ENCODE data around the gene SLC39A8. TPM values are rescaled to one million over a fixed set of nuclear protein-coding genes. Genes with fewer than 3 reads are reported as not detected.

The SLC39A8 gene
- total RNA-seq, 1 experiment from 2014 or later = 15.5 TPM

GRCh38 chr4:102356562-102357202, 11.4 kb upstream of the SLC39A8 start:
- no peak overlapping the region for H3K4me3 Mint-ChIP-seq (ENCODE audit: unreplicated experiment)
- no peaks in the 10 kb centered on the region for H3K9me3 ChIP-seq
- H3K9me3 Mint-ChIP-seq (ENCODE audit: unreplicated experiment) = no peaks in the 10 kb centered on the region
- no peaks in the 10 kb centered on the region for H3K27me3 ChIP-seq (replicated peaks; ENCODE audit: control insufficient read depth, insufficient read depth, low read length)
- no peak overlapping the region for H3K27ac Mint-ChIP-seq (ENCODE audit: unreplicated experiment)
- H3K4me1 Mint-ChIP-seq (ENCODE audit: low read depth, unreplicated experiment) = no peaks in the 10 kb centered on the region
- no peaks in the 10 kb centered on the region for H3K36me3 ChIP-seq (ENCODE audit: control insufficient read depth, insufficient read depth, low read length)
- intact Hi-C loops (cut with micrococcal nuclease; ENCODE audit: unreplicated experiment) = no loop called here
- no peaks in the 10 kb centered on the region for H3K36me3 Mint-ChIP-seq (ENCODE audit: insufficient read depth, unreplicated experiment)
- H3K4me1 ChIP-seq = no peaks in the 10 kb centered on the region
- ChIA-PET POLR2A (no interaction called here), CTCF (interaction anchor here (0.6 kb wide), 1 partner anchor 11 kb away, joined by 3 read pairs; no protein-coding TSS in a partner anchor)
- no peak for TF ChIP-seq CTCF (IDR thresholded peaks at IDR 0.05; ENCODE audit: insufficient read depth in 1 of 2, low read depth in 1 of 2, low read length in 1 of 2, severe bottlenecking in 1 of 2, unreplicated experiment in 1 of 2)
- no peak for DNase-seq
- H3K4me3 ChIP-seq (ENCODE audit: low read depth, low read length) = no peak overlapping the region
- BruUV-seq (replicated peaks) = no TSS peak
- H3K27me3 Mint-ChIP-seq (ENCODE audit: insufficient read depth, unreplicated experiment) = peaks cover 7% of the 10 kb centered on the region

- Histone ChIP-seq H3K9me3 (no peaks in the 10 kb centered on the region), H3K4me1 (no peaks in the 10 kb centered on the region), H3K27me3 (replicated peaks; ENCODE audit: control insufficient read depth, insufficient read depth, low read length) (no peaks in the 10 kb centered on the region), H3K36me3 (ENCODE audit: control insufficient read depth, insufficient read depth, low read length) (no peaks in the 10 kb centered on the region), H3K4me3 (ENCODE audit: low read depth, low read length) (no peak overlapping the region)
- H3K36me3 Mint-ChIP-seq (ENCODE audit: insufficient read depth, unreplicated experiment) = no peaks in the 10 kb centered on the region
- CTCF ChIA-PET = no interaction called here
- TF ChIP-seq CTCF (IDR thresholded peaks at IDR 0.05; ENCODE audit: insufficient read depth in 1 of 2, low read depth in 1 of 2, low read length in 1 of 2, severe bottlenecking in 1 of 2, unreplicated experiment in 1 of 2) = no peak
- no peak overlapping the region for H3K4me3 Mint-ChIP-seq (ENCODE audit: unreplicated experiment)
- intact Hi-C loops (cut with micrococcal nuclease; ENCODE audit: unreplicated experiment) = no loop called here
- H3K9me3 Mint-ChIP-seq (ENCODE audit: unreplicated experiment) = no peaks in the 10 kb centered on the region
- H3K4me1 Mint-ChIP-seq (ENCODE audit: low read depth, unreplicated experiment) = no peaks in the 10 kb centered on the region
- H3K27ac Mint-ChIP-seq (ENCODE audit: unreplicated experiment) = no peak overlapping the region
- DNase-seq = no peak
- BruUV-seq (replicated peaks) = no TSS peak
- H3K27me3 Mint-ChIP-seq (ENCODE audit: insufficient read depth, unreplicated experiment) = peaks cover 7% of the 10 kb centered on the region
- POLR2A ChIA-PET = no interaction called here
Measured at GRCh38 chr4:102355748-102356147, 10.5 kb upstream of the SLC39A8 start.

DNA sequence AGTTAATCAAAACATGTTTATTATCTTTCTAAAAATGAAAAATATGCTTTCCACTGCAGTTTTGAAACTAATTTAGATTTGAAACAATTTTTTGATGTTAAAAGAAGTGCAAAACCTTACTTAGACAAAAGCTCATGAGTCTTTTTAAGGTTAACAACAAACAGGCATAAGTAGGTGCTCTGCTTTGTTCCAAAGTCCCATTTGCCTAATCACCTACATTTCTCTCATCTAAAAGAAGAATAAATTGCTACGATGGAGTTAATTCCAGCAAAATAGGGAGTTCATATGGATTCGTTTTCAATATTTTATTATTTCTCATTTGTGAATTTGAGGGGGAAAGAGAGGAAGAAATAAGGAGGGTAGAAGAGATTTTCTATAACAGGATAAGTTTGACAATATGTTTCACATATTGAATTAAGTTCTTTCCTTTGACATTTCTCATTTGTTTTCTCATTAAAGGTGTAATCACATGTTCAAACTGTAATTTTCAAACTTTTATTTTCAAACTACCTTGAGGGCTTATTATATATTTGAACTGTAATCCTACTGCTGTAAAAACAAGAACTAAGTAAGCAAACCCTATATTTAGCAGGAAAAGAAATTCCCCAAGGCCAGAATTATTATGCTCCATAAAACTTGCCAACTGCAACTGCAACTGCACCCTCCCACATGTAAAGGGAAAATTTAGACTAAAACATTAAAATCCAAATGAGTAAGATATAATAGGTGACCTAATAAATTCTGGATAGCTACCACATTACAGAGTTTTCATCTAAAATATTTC, 9.6 kb upstream of the SLC39A8 start:
- intact Hi-C loops (cut with micrococcal nuclease; ENCODE audit: unreplicated experiment) = no loop called here
- Mint-ChIP-seq H3K36me3 (ENCODE audit: insufficient read depth, unreplicated experiment) (no peaks in the 10 kb centered on the region), H3K9me3 (ENCODE audit: unreplicated experiment) (no peaks in the 10 kb centered on the region), H3K4me3 (ENCODE audit: unreplicated experiment) (no peak overlapping the region), H3K27ac (ENCODE audit: unreplicated experiment) (no peak overlapping the region), H3K4me1 (ENCODE audit: low read depth, unreplicated experiment) (no peaks in the 10 kb centered on the region), H3K27me3 (ENCODE audit: insufficient read depth, unreplicated experiment) (peaks cover 7% of the 10 kb centered on the region)
- POLR2A ChIA-PET = no interaction called here
- H3K4me3 ChIP-seq (ENCODE audit: low read depth, low read length) = no peak overlapping the region
- BruUV-seq (replicated peaks) = no TSS peak
- TF ChIP-seq CTCF (IDR thresholded peaks at IDR 0.05; ENCODE audit: insufficient read depth in 1 of 2, low read depth in 1 of 2, low read length in 1 of 2, severe bottlenecking in 1 of 2, unreplicated experiment in 1 of 2) = no peak
- no peaks in the 10 kb centered on the region for H3K36me3 ChIP-seq (ENCODE audit: control insufficient read depth, insufficient read depth, low read length)
- H3K4me1 ChIP-seq = no peaks in the 10 kb centered on the region
- no peaks in the 10 kb centered on the region for H3K27me3 ChIP-seq (replicated peaks; ENCODE audit: control insufficient read depth, insufficient read depth, low read length)
- CTCF ChIA-PET = no interaction called here
- H3K9me3 ChIP-seq = no peaks in the 10 kb centered on the region
- no peak for DNase-seq

All from Caco-2 (cell line).